ENCODE measurements around the gene MYO3A. TPM values are rescaled to one million over a fixed set of nuclear protein-coding genes. Genes with fewer than 3 reads are reported as not detected.

MYO3A gene
- total RNA-seq, 4 donors from 2014 or later, result 0.58 to 3.4 TPM; not detected in 2

DNA sequence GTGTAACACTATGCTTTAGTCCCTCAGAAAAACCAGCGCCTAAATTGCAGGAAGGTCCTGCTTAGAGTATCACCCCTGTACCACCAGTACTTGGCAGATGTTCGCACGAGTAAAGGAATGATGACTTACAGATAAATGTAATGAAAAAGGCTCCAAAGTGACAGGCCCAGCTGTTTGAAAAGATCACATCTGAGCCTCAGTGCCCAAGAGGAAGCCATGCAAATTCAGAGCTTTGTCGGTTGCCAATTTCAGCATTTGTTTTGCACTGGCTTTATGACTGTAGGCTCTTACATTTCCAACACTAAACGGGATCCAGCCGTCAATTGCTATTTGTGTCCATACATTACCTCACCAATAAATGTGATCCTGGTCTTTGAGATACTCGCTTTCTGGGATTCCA lies 222.0 kb downstream of the MYO3A start:
- intact Hi-C loops (cut with DNase I; ENCODE audit: low total_unique reads), result no loop called here
- Histone ChIP-seq H3K27ac (no peak overlapping the region), H3K36me3 (no peaks in the 10 kb centered on the region), H3K27me3 (no peaks in the 10 kb centered on the region), H3K4me3 (no peak overlapping the region), H3K9me3 (no peaks in the 10 kb centered on the region), H3K4me1 (no peaks in the 10 kb centered on the region)
- TF ChIP-seq, protein P1, sequence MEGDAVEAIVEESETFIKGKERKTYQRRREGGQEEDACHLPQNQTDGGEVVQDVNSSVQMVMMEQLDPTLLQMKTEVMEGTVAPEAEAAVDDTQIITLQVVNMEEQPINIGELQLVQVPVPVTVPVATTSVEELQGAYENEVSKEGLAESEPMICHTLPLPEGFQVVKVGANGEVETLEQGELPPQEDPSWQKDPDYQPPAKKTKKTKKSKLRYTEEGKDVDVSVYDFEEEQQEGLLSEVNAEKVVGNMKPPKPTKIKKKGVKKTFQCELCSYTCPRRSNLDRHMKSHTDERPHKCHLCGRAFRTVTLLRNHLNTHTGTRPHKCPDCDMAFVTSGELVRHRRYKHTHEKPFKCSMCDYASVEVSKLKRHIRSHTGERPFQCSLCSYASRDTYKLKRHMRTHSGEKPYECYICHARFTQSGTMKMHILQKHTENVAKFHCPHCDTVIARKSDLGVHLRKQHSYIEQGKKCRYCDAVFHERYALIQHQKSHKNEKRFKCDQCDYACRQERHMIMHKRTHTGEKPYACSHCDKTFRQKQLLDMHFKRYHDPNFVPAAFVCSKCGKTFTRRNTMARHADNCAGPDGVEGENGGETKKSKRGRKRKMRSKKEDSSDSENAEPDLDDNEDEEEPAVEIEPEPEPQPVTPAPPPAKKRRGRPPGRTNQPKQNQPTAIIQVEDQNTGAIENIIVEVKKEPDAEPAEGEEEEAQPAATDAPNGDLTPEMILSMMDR (IDR thresholded peaks at IDR 0.05), result no peak
- TF ChIP-seq POLR2A (IDR thresholded peaks at IDR 0.05), result no peak
- no peak for DNase-seq

DNA sequence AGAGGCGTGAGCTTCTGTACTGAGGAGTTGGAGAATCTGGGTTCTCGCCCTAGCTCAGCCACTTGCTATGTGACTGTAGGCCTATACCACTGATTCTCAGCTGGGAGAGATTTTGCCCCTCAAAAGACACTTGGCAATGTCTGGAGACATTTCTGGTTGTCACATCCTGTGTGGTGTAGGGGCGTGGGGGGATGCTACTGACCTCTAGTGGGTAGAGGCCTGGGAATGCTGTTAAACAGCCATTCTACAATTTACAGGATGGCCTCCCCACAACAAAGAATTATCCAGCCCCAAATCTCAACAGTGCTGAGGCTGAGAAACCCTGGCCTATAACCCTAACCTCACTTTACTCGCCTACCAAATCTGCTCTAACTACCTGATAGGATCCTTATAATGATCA lies 223.7 kb downstream of the MYO3A start:
- no peak for DNase-seq
- no peak overlapping the region for H3K27ac ChIP-seq
- H3K4me1 ChIP-seq, result no peaks in the 10 kb centered on the region
- no peaks in the 10 kb centered on the region for H3K36me3 ChIP-seq
- H3K9me3 ChIP-seq, result no peaks in the 10 kb centered on the region
- H3K4me3 ChIP-seq, result no peak overlapping the region
- TF ChIP-seq POLR2A (IDR thresholded peaks at IDR 0.05), result no peak
- TF ChIP-seq, protein P1 (IDR thresholded peaks at IDR 0.05), result no peak
- H3K27me3 ChIP-seq, result no peaks in the 10 kb centered on the region
- intact Hi-C loops (cut with DNase I; ENCODE audit: low total_unique reads), result no loop called here

DNA sequence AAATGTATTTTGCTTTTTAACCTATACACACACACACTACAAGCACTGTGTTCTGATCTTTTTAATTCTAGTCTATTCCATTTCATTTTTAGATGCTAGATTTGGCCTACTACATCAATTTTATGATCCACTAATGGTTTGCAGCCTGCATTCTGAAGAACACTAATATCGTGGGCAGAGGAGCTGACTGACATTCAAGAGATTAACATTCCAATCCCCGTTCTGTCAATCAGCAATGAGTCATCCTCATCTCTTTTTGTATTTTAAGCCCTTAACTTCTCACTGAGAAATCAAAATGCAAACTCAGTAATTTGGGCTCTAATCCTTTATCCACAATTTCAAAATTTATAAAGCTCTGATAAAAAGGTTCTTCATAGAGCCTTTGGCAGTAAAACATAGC lies 235.4 kb downstream of the MYO3A start:
- Histone ChIP-seq H3K9me3 (no peaks in the 10 kb centered on the region), H3K36me3 (no peaks in the 10 kb centered on the region), H3K27me3 (no peaks in the 10 kb centered on the region), H3K4me1 (no peaks in the 10 kb centered on the region), H3K27ac (no peak overlapping the region), H3K4me3 (no peak overlapping the region)
- TF ChIP-seq, protein P1 (IDR thresholded peaks at IDR 0.05), result no peak
- TF ChIP-seq POLR2A (IDR thresholded peaks at IDR 0.05), result no peak
- intact Hi-C loops (cut with DNase I; ENCODE audit: low total_unique reads), result no loop called here
- DNase-seq, result no peak

DNA sequence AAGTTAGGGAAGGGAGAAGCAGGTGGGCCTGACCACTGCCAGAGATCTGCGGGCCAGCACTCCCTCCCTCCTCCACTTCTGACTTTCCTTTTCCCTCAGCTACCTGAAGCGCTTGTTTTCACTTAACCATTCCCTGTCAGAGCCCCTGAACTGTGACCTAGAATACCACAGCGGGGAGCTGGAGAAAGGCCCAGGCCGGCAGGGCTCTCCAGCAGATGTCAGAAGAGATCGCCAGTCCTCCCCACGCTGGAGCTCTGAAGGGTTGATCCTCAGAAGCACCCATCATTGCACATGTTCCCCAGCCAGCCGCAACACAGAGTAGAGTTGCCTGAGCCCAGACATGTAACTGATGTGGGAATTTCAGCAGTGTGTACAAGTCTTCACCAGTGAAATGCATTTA lies 238.1 kb downstream of the MYO3A start:
- no peak for DNase-seq
- Histone ChIP-seq H3K27ac (no peak overlapping the region), H3K4me3 (no peak overlapping the region), H3K27me3 (no peaks in the 10 kb centered on the region), H3K36me3 (no peaks in the 10 kb centered on the region), H3K4me1 (no peaks in the 10 kb centered on the region), H3K9me3 (no peaks in the 10 kb centered on the region)
- TF ChIP-seq, protein P1 (IDR thresholded peaks at IDR 0.05), result no peak
- no peak for TF ChIP-seq POLR2A (IDR thresholded peaks at IDR 0.05)
- intact Hi-C loops (cut with DNase I; ENCODE audit: low total_unique reads), result no loop called here

DNA sequence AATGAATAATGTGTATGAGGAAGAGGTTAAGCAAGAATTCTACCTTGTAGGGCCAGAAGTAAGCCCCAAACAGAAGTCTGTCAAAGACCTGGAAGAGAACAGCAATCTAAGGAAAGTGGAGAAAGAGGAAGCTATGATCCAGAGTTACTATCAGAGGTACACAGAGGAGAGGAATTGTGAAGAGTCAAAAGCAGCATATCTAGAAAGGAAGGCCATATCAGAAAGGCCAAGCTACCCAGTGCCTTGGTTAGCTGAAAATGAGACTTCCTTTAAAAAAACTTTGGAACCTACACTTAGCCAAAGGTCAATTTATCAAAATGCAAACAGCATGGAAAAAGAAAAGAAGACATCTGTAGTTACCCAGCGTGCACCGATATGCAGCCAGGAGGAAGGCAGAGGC lies 239.8 kb downstream of the MYO3A start:
- TF ChIP-seq POLR2A (IDR thresholded peaks at IDR 0.05), result no peak
- TF ChIP-seq, protein P1 (IDR thresholded peaks at IDR 0.05), result no peak

More for the DNA sequence above, 239.8 kb downstream of the MYO3A start:
- no peak for DNase-seq
- Histone ChIP-seq H3K4me1 (no peaks in the 10 kb centered on the region), H3K27me3 (no peaks in the 10 kb centered on the region), H3K36me3 (no peaks in the 10 kb centered on the region), H3K9me3 (no peaks in the 10 kb centered on the region), H3K27ac (no peak overlapping the region), H3K4me3 (no peak overlapping the region)
- intact Hi-C loops (cut with DNase I; ENCODE audit: low total_unique reads), result no loop called here

All from uterus (tissue), 4 donors.